SK-N-SH (cell line): ENCODE data around the gene CCDC32. TPM values are rescaled to one million over a fixed set of nuclear protein-coding genes. Genes with fewer than 3 reads are reported as not detected.

Source experiments
- CTCF ChIA-PET: fragments of 300-600, 350-600 bp; formaldehyde crosslinking; extraction: SDS; loops from one replicate; lab custom pipeline; 2021; lab: Yijun Ruan, JAX
- POLR2A ChIA-PET: fragments of 350-600 bp; sonication (Branson Sonifier 250); formaldehyde crosslinking; extraction: SDS; loops from one replicate; lab custom pipeline; 2020; ENCODE audit warnings: antibody characterized with exemption, inconsistent platforms; lab: Yijun Ruan, JAX
- DNase-seq: peaks from one replicate; pipeline ENCODE4 v3.0.0; 2012
- H2AFZ ChIP-seq: fragments of 200-600 bp; sonication (generic); 2 replicates; pipeline ENCODE4 v1.8.1; 2016; ENCODE audit warnings: antibody characterized with exemption, mild to moderate bottlenecking, low read depth
- H3F3A ChIP-seq: fragments of 200-600 bp; sonication (generic); replicated peaks from 2 replicates; pipeline ENCODE3; 2016; ENCODE audit warnings: antibody characterized with exemption, mild to moderate bottlenecking; ENCODE audit not compliant: insufficient read depth
- H3K27ac ChIP-seq, 2 experiments: fragments of 200-500 bp in 1 of 2; fragments of 200-600 bp in 1 of 2; sonication (Bioruptor generic) in 1 of 2; sonication (generic), shearing (Covaris generic) in 1 of 2; 2 replicates each; pipeline versions ENCODE4 v1.5.1 to v1.6.1; 2014 to 2016; ENCODE audit warnings: low read depth in 2 of 2, inconsistent platforms in 1 of 2, low read length in 1 of 2, mild to moderate bottlenecking in 1 of 2, mixed read lengths in 1 of 2
- H3K27me3 ChIP-seq: fragments of 200-600 bp; sonication (generic), shearing (Covaris generic); 2 replicates; pipeline ENCODE4 v1.6.1; 2016; ENCODE audit warnings: mixed run types; ENCODE audit not compliant: insufficient read depth
- H3K36me3 ChIP-seq, 2 experiments: fragments of 200-500 bp in 1 of 2; fragments of 200-600 bp in 1 of 2; sonication (Bioruptor generic) in 1 of 2; sonication (generic) in 1 of 2; replicated peaks in 1 of 2; 2 replicates each; pipeline versions ENCODE3 to v1.5.1; 2014 to 2016; ENCODE audit warnings: low read length in 1 of 2, mild to moderate bottlenecking in 1 of 2; ENCODE audit not compliant: insufficient read depth in 2 of 2, control insufficient read depth in 1 of 2
- H3K4me1 ChIP-seq, 2 experiments: fragments of 200-500 bp in 1 of 2; fragments of 200-600 bp in 1 of 2; sonication (Bioruptor generic) in 1 of 2; sonication (generic), shearing (Covaris generic) in 1 of 2; 2 replicates each; pipeline versions ENCODE4 v1.5.1 to v1.6.1; 2014 to 2016; ENCODE audit warnings: low read depth in 1 of 2, low read length in 1 of 2, mixed run types in 1 of 2; ENCODE audit not compliant: insufficient read depth in 2 of 2, control insufficient read depth in 1 of 2
- H3K4me2 ChIP-seq: fragments of 200-600 bp; sonication (generic), shearing (Covaris generic); 2 replicates; pipeline ENCODE4 v1.6.1; 2017; ENCODE audit warnings: mixed run types
- H3K4me3 ChIP-seq, 2 experiments: fragments of 200-500 bp in 1 of 2; fragments of 200-600 bp in 1 of 2; sonication (Bioruptor generic) in 1 of 2; sonication (generic), shearing (Covaris generic) in 1 of 2; 2 replicates each; pipeline versions ENCODE4 v1.5.1 to v1.8.1; 2014 to 2016; ENCODE audit warnings: low read depth in 2 of 2, inconsistent platforms in 1 of 2, low read length in 1 of 2, mild to moderate bottlenecking in 1 of 2, mixed read lengths in 1 of 2, moderate library complexity in 1 of 2
- H3K79me2 ChIP-seq: fragments of 200-600 bp; sonication (generic); 2 replicates; pipeline ENCODE4 v1.8.1; 2017; ENCODE audit warnings: mild to moderate bottlenecking; ENCODE audit not compliant: insufficient read depth
- H3K9ac ChIP-seq: fragments of 200-600 bp; sonication (generic); 2 replicates; pipeline ENCODE4 v1.6.1; 2017; ENCODE audit warnings: mixed run types
- H3K9me2 ChIP-seq: fragments of 200-600 bp; sonication (generic); 2 replicates; pipeline ENCODE4 v1.6.1; 2017; ENCODE audit warnings: mixed run types
- H3K9me3 ChIP-seq: fragments of 200-600 bp; sonication (generic); 2 replicates; pipeline ENCODE4 v1.6.1; 2017; ENCODE audit warnings: mixed run types, mild to moderate bottlenecking, moderate library complexity
- H4K20me1 ChIP-seq: fragments of 200-600 bp; sonication (generic); 2 replicates; pipeline ENCODE4 v1.6.1; 2017; ENCODE audit warnings: mild to moderate bottlenecking, mixed run types; ENCODE audit not compliant: insufficient read depth
- CHD2 ChIP-seq: fragments of 150-350 bp; IDR thresholded peaks from 2 replicates; pipeline ENCODE4 v1.6.1; 2018; ENCODE audit warnings: low read length; ENCODE audit not compliant: partially characterized antibody
- CTCF ChIP-seq: fragments of 200-600 bp; sonication (generic); IDR thresholded peaks from 2 replicates; pipeline ENCODE4 v1.6.1; 2017; ENCODE audit warnings: antibody characterized with exemption, mild to moderate bottlenecking, moderate library complexity
- ELF1 ChIP-seq: IDR thresholded peaks from 2 replicates; pipeline ENCODE4 v1.4.0; 2012
- EZH2phosphoT487 ChIP-seq: fragments of 200-600 bp; sonication (generic); IDR thresholded peaks from 2 replicates; pipeline ENCODE4 v1.6.1; 2017; ENCODE audit warnings: low read depth, mixed run types, mild to moderate bottlenecking, antibody characterized with exemption, moderate library complexity, borderline replicate concordance
- FOXJ3 ChIP-seq: sonication (generic); formaldehyde crosslinking; IDR thresholded peaks from 2 replicates; pipeline ENCODE4 v1.5.1; 2020; ENCODE audit warnings: mild to moderate bottlenecking, missing genetic modification reagents
- FOXM1 ChIP-seq: IDR thresholded peaks from 2 replicates; pipeline ENCODE4 v1.4.0; 2012; ENCODE audit warnings: low read depth, mild to moderate bottlenecking
- PBX3 ChIP-seq: IDR thresholded peaks from 2 replicates; pipeline ENCODE4; 2012
- POLR2AphosphoS5 ChIP-seq: IDR thresholded peaks from 2 replicates; pipeline ENCODE4 v1.6.1; 2012; ENCODE audit warnings: low read depth, low read length
- RAD21 ChIP-seq: IDR thresholded peaks from 2 replicates; pipeline ENCODE4 v1.6.1; 2012; ENCODE audit warnings: mild to moderate bottlenecking, low read length
- RXRA ChIP-seq: IDR thresholded peaks from 2 replicates; pipeline ENCODE4 v1.4.0; 2012; ENCODE audit warnings: low read depth, mild to moderate bottlenecking, borderline replicate concordance
- SMC3 ChIP-seq: IDR thresholded peaks from 2 replicates; pipeline ENCODE4 v1.6.1; 2012; ENCODE audit warnings: low read depth, low read length, improper control_type of control experiment
- TAF1 ChIP-seq: IDR thresholded peaks from 2 replicates; pipeline ENCODE4 v1.6.1; 2012; ENCODE audit warnings: low read depth, mild to moderate bottlenecking, low read length, moderate library complexity, borderline replicate concordance
- USF1 ChIP-seq: IDR thresholded peaks from 2 replicates; pipeline ENCODE4 v1.4.0; 2012; ENCODE audit warnings: low read depth, borderline replicate concordance
- USF2 ChIP-seq: fragments of 150-350 bp; IDR thresholded peaks from 2 replicates; pipeline ENCODE4 v1.6.1; 2017; ENCODE audit warnings: antibody characterized with exemption, low read length, low read depth, borderline replicate concordance
- ZBTB33 ChIP-seq: IDR thresholded peaks from 2 replicates; pipeline ENCODE4 v1.4.0; 2012; ENCODE audit warnings: low read depth, borderline replicate concordance
- polyA plus RNA-seq, 3 experiments: library from polyadenylated mRNA; depleted of rRNA; stranded (reverse); fragments of >200 nt; gene quantifications; 2 replicates each; pipeline ENCODE4 v1.2.3, GENCODE V29; 2012

Gene CCDC32
- polyA plus RNA-seq, 1 of the 3 experiments (the other 2 are of a cell fraction) = 7.4 TPM

- no peak overlapping the region for H3K9ac ChIP-seq
- POLR2A ChIA-PET = no interaction called here
- H3K27ac ChIP-seq = no peak overlapping the region
- H3K36me3 ChIP-seq = no peaks in the 10 kb centered on the region
- H3K4me3 ChIP-seq = no peak overlapping the region
- no peak overlapping the region for H2AFZ ChIP-seq
- no peaks in the 10 kb centered on the region for H3K27me3 ChIP-seq
- H3K4me1 ChIP-seq = peaks cover 0 to 2% of the 10 kb centered on the region in 2 experiments; a peak in 1 of 4 replicates
- H3F3A ChIP-seq = peaks cover 5% of the 10 kb centered on the region
- no peaks in the 10 kb centered on the region for H4K20me1 ChIP-seq
- H3K9me3 ChIP-seq = no peaks in the 10 kb centered on the region
- no peaks in the 10 kb centered on the region for H3K79me2 ChIP-seq
- DNase-seq = no peak
- TF ChIP-seq USF1 (no peak), TAF1 (no peak), POLR2AphosphoS5 (no peak), USF2 (no peak), ZBTB33 (no peak), CTCF (no peak), EZH2phosphoT487 (no peak), ELF1 (no peak), RAD21 (no peak), FOXM1 (no peak), SMC3 (no peak), PBX3 (no peak), RXRA (no peak), CHD2 (no peak), FOXJ3 (CRISPR knock-in tag) (no peak)
- no peak overlapping the region for H3K4me2 ChIP-seq
- H3K9me2 ChIP-seq = no peaks in the 10 kb centered on the region
- CTCF ChIA-PET = no interaction called here
Measured at GRCh38 chr15:40523611-40524010, 41.2 kb downstream of the CCDC32 start.
